Panc1 (cell line): ENCODE measurements around the gene NRG2. TPM values are rescaled to one million over a fixed set of nuclear protein-coding genes. Genes with fewer than 3 reads are reported as not detected.

ENCODE experiments used
- ATAC-seq: fragments of 200-7000 bp; cut with Tn5 transposase; 2 replicates; pipeline ENCODE4 v1.9.1; 2020; ENCODE audit warnings: mild to moderate bottlenecking, moderate library complexity
- BruUV-seq: library from RNA; stranded (reverse); fragments of 400-500 nt; replicated peaks from 2 replicates; lab custom pipeline; 2021; lab: Mats Ljungman, UMichigan
- CTCF ChIA-PET: fragments of 300-600 bp; sonication (Branson Sonifier 250); formaldehyde crosslinking; loops from one replicate; lab custom pipeline; 2022; ENCODE audit warnings: antibody characterized with exemption; lab: Charles Lee
- POLR2A ChIA-PET: fragments of 300-600 bp; sonication (Branson Sonifier 250); formaldehyde crosslinking; loops from one replicate; lab custom pipeline; 2022; ENCODE audit warnings: antibody characterized with exemption; lab: Charles Lee
- DNase-seq: peaks from one replicate; pipeline ENCODE4 v3.0.0-alpha.2; 2010; ENCODE audit warnings: low read depth, low spot score
- H3K27ac ChIP-seq: 2 replicates; pipeline ENCODE4 v1.5.1; 2011; ENCODE audit warnings: mild to moderate bottlenecking, low read length, inconsistent platforms
- H3K27me3 ChIP-seq: fragments of 200-500 bp; sonication (Bioruptor generic); 2 replicates; pipeline ENCODE4 v1.6.0; 2014; ENCODE audit warnings: low read length, inconsistent platforms; ENCODE audit not compliant: control insufficient read depth, insufficient read depth
- H3K36me3 ChIP-seq: fragments of 200-500 bp; sonication (Bioruptor generic); 2 replicates; pipeline ENCODE4 v1.5.1; 2014; ENCODE audit warnings: inconsistent platforms, mild to moderate bottlenecking, low read length, moderate library complexity; ENCODE audit not compliant: control insufficient read depth, insufficient read depth
- H3K4me1 ChIP-seq: 2 replicates; pipeline ENCODE4 v1.5.1; 2011; ENCODE audit warnings: inconsistent platforms, mild to moderate bottlenecking, low read length, moderate library complexity; ENCODE audit not compliant: control insufficient read depth, insufficient read depth
- H3K4me3 ChIP-seq, 2 experiments: 2 replicates each; pipeline ENCODE4 v1.5.1; 2011 to 2012; ENCODE audit warnings: low read depth in 2 of 2, low read length in 2 of 2, mild to moderate bottlenecking in 2 of 2, inconsistent platforms in 1 of 2, moderate library complexity in 1 of 2
- H3K9me3 ChIP-seq: fragments of 200-500 bp; sonication (Bioruptor generic); 2 replicates; pipeline ENCODE4 v1.5.1; 2014; ENCODE audit warnings: low read depth, mild to moderate bottlenecking, inconsistent platforms, low read length, moderate library complexity; ENCODE audit not compliant: control insufficient read depth, insufficient read depth
- POLR2AphosphoS5 ChIP-seq: IDR thresholded peaks from 2 replicates; pipeline ENCODE4 v1.6.1; 2012; ENCODE audit warnings: mild to moderate bottlenecking, low read depth, low read length, moderate library complexity
- SIN3A ChIP-seq: IDR thresholded peaks from 2 replicates; pipeline ENCODE4 v1.6.1; 2012; ENCODE audit warnings: low read depth, mild to moderate bottlenecking, low read length, moderate library complexity, borderline replicate concordance; ENCODE audit not compliant: insufficient read depth
- TCF7L2 ChIP-seq: IDR thresholded peaks from 2 replicates; pipeline ENCODE4 v1.6.1; 2011; ENCODE audit warnings: mild to moderate bottlenecking, low read depth, low read length, inconsistent platforms
- in situ Hi-C: cut with HindIII; loops from 2 replicates; pipeline ENCODE4 v1.10.0; 2016; ENCODE audit warnings: low sequenced_read_pairs, low pct_unique_long_range_greater_than_20kb
- intact Hi-C: fragments of 100-400 bp; cut with micrococcal nuclease; formaldehyde crosslinking; loops from one replicate; pipeline ENCODE4 v1.10.0; 2022; ENCODE audit not compliant: unreplicated experiment
- total RNA-seq: library from RNA; stranded (reverse); gene quantifications from one replicate; pipeline ENCODE4 v1.2.1, GENCODE V29; 2021; ENCODE audit not compliant: unreplicated experiment
- TF ChIP-seq, protein P1 (sequence below), 2 experiments: IDR thresholded peaks; 2 replicates each; pipeline ENCODE4 v1.6.1; 2011 to 2012; ENCODE audit warnings: low read depth in 2 of 2, control low read depth in 1 of 2, low read length in 1 of 2, mild to moderate bottlenecking in 1 of 2, moderate library complexity in 1 of 2; ENCODE audit not compliant: insufficient read depth in 1 of 2
- TF ChIP-seq, protein P2 (sequence below): fragments of 450-650 bp; IDR thresholded peaks from 2 replicates; pipeline ENCODE4 v1.5.1; 2017; ENCODE audit warnings: mild to moderate bottlenecking

NRG2 gene
- total RNA-seq, 1 experiment from 2014 or later: 20.2 TPM

DNA sequence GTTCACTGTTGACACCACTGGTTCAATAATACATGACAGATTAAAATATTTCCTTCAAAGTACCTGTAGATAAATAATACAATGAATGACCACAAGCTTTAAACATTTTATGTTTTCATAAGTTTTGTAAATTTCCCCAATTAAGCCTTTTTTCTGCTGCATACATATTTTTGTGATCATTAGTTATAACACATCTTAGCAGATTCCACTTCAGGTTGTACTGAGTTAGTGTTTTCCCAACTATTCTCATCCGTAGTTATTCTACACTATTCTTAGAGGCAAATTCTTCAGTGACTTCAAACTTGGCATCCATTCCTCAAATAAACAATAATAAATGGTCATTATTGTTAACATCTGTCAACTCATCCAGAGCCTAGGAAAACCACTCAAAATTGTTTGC lies 100.9 kb downstream of the NRG2 start:
- Histone ChIP-seq H3K27ac (no peak overlapping the region), H3K36me3 (no peaks in the 10 kb centered on the region), H3K27me3 (no peaks in the 10 kb centered on the region), H3K9me3 (peaks cover 13% of the 10 kb centered on the region; the same call in 1 of the 2 replicates), H3K4me3 (no peak overlapping the region), H3K4me1 (no peaks in the 10 kb centered on the region)
- ATAC-seq: no peak
- no TSS peak for BruUV-seq
- in situ Hi-C loops: no loop called here
- ChIA-PET POLR2A (no interaction called here), CTCF (no interaction called here)
- DNase-seq: no peak
- intact Hi-C loops: no loop called here
- TF ChIP-seq, protein P1, sequence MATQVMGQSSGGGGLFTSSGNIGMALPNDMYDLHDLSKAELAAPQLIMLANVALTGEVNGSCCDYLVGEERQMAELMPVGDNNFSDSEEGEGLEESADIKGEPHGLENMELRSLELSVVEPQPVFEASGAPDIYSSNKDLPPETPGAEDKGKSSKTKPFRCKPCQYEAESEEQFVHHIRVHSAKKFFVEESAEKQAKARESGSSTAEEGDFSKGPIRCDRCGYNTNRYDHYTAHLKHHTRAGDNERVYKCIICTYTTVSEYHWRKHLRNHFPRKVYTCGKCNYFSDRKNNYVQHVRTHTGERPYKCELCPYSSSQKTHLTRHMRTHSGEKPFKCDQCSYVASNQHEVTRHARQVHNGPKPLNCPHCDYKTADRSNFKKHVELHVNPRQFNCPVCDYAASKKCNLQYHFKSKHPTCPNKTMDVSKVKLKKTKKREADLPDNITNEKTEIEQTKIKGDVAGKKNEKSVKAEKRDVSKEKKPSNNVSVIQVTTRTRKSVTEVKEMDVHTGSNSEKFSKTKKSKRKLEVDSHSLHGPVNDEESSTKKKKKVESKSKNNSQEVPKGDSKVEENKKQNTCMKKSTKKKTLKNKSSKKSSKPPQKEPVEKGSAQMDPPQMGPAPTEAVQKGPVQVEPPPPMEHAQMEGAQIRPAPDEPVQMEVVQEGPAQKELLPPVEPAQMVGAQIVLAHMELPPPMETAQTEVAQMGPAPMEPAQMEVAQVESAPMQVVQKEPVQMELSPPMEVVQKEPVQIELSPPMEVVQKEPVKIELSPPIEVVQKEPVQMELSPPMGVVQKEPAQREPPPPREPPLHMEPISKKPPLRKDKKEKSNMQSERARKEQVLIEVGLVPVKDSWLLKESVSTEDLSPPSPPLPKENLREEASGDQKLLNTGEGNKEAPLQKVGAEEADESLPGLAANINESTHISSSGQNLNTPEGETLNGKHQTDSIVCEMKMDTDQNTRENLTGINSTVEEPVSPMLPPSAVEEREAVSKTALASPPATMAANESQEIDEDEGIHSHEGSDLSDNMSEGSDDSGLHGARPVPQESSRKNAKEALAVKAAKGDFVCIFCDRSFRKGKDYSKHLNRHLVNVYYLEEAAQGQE (IDR thresholded peaks at IDR 0.05; ENCODE audit: insufficient read depth in 1 of 2, low read depth in 2 of 2, low read length in 1 of 2): no peak
- TF ChIP-seq TCF7L2: no peak

DNA sequence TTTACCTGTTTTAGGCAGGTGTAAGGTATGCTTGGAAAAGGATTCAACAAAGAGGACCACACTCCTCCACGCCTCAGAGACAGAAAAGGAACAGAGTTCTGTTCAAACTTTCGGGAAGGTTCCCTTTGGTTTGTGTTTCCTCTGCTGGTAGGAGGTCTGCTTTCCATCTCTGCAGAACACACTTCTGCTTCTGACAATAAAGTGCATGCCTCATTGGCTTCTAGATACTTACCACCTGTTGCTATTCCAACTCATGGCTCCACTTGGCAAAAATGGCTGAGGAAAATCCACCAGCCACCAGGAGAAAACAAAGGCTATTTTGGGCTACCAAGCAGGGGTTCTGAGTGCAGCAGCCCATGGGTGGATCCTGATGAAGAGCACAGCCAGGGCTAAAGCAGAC lies 112.7 kb downstream of the NRG2 start:
- DNase-seq: no peak
- Histone ChIP-seq H3K36me3 (no peaks in the 10 kb centered on the region), H3K4me3 (no peak overlapping the region), H3K4me1 (no peaks in the 10 kb centered on the region), H3K27ac (no peak overlapping the region), H3K27me3 (no peaks in the 10 kb centered on the region), H3K9me3 (no peaks in the 10 kb centered on the region)
- intact Hi-C loops (no loop called here), in situ Hi-C loops (no loop called here)
- ATAC-seq: no peak
- ChIA-PET POLR2A (no interaction called here), CTCF (no interaction called here)
- BruUV-seq: no TSS peak
- no peak for TF ChIP-seq SIN3A
- no peak for TF ChIP-seq TCF7L2
- TF ChIP-seq, protein P2, sequence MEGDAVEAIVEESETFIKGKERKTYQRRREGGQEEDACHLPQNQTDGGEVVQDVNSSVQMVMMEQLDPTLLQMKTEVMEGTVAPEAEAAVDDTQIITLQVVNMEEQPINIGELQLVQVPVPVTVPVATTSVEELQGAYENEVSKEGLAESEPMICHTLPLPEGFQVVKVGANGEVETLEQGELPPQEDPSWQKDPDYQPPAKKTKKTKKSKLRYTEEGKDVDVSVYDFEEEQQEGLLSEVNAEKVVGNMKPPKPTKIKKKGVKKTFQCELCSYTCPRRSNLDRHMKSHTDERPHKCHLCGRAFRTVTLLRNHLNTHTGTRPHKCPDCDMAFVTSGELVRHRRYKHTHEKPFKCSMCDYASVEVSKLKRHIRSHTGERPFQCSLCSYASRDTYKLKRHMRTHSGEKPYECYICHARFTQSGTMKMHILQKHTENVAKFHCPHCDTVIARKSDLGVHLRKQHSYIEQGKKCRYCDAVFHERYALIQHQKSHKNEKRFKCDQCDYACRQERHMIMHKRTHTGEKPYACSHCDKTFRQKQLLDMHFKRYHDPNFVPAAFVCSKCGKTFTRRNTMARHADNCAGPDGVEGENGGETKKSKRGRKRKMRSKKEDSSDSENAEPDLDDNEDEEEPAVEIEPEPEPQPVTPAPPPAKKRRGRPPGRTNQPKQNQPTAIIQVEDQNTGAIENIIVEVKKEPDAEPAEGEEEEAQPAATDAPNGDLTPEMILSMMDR: no peak
- TF ChIP-seq POLR2AphosphoS5: no peak
- TF ChIP-seq, protein P1 (IDR thresholded peaks at IDR 0.05; ENCODE audit: insufficient read depth in 1 of 2, low read depth in 2 of 2, low read length in 1 of 2): no peak
